Activated B cell treated with CpG ODN at 0.5 μM for 24 hours (primary cell): ENCODE measurements around the gene OR8K1. TPM values are rescaled to one million over a fixed set of nuclear protein-coding genes. Genes with fewer than 3 reads are reported as not detected.

Experiments
- ATAC-seq: fragments of 200-7000 bp; cut with Tn5 transposase; one replicate; pipeline ENCODE4 v1.10.0; 2021; ENCODE audit warnings: low read depth, mild to moderate bottlenecking, moderate library complexity
- CTCF ChIA-PET: fragments of 350-600 bp; sonication (Branson Sonifier 250); formaldehyde crosslinking; loops from one replicate; lab custom pipeline; 2021; ENCODE audit warnings: antibody characterized with exemption; lab: Charles Lee
- POLR2A ChIA-PET: fragments of 350-600 bp; sonication (Branson Sonifier 250); formaldehyde crosslinking; loops from one replicate; lab custom pipeline; 2021; ENCODE audit warnings: antibody characterized with exemption; lab: Charles Lee
- DNase-seq: peaks from one replicate; pipeline ENCODE4 v3.0.0; 2022
- H3K27ac Mint-ChIP-seq: one replicate; pipeline ENCODE4 v1.8.0; 2020; ENCODE audit warnings: mixed read lengths
- H3K27me3 Mint-ChIP-seq: one replicate; pipeline ENCODE4 v1.8.0; 2021; ENCODE audit warnings: mixed read lengths
- H3K36me3 Mint-ChIP-seq: one replicate; pipeline ENCODE4 v1.8.0; 2021; ENCODE audit warnings: low read depth, mixed read lengths
- H3K4me1 Mint-ChIP-seq: one replicate; pipeline ENCODE4 v1.8.0; 2021; ENCODE audit warnings: mixed read lengths
- H3K4me3 Mint-ChIP-seq: one replicate; pipeline ENCODE4 v1.8.0; 2020; ENCODE audit warnings: mild to moderate bottlenecking, mixed read lengths
- H3K9me3 Mint-ChIP-seq: one replicate; pipeline ENCODE4 v1.8.0; 2020; ENCODE audit warnings: mixed read lengths
- CTCF ChIP-seq: fragments of 200-600 bp; IDR thresholded peaks from one replicate; pipeline ENCODE4 v1.8.0; 2022; ENCODE audit warnings: antibody characterized with exemption, mild to moderate bottlenecking
- intact Hi-C: fragments of 100-400 bp; cut with micrococcal nuclease; formaldehyde crosslinking; loops from one replicate; pipeline ENCODE4 v1.15.1; 2024
- total RNA-seq: library from RNA; stranded (reverse); gene quantifications from 2 replicates; pipeline ENCODE4 v1.2.3, GENCODE V29; 2022

Gene OR8K1
- total RNA-seq, result not detected in 2 replicates

- Mint-ChIP-seq H3K27me3 (no peaks in the 10 kb centered on the region), H3K27ac (no peak within 1 kb of the TSS), H3K9me3 (peaks cover 8% of the 10 kb centered on the region), H3K4me3 (no peak within 1 kb of the TSS), H3K4me1 (no peaks in the 10 kb centered on the region), H3K36me3 (no peaks in the 10 kb centered on the region)
- no peak for DNase-seq
- intact Hi-C loops, result no loop called here
- no peak for ATAC-seq
- no peak for TF ChIP-seq CTCF
- POLR2A ChIA-PET, result no interaction called here
- CTCF ChIA-PET, result no interaction called here
Measured at GRCh38 chr11:56345739-56346138, at the start of gene OR8K1. OR8K1 (plus strand) TSS chr11:56346039; CDS start chr11:56346039, 0 bp downstream.

GRCh38 chr11:56296898-56297297 is 48.9 kb upstream of the OR8K1 start:
- ChIA-PET CTCF (no interaction called here), POLR2A (no interaction called here)
- intact Hi-C loops, result no loop called here
- Mint-ChIP-seq H3K9me3 (peaks cover 5% of the 10 kb centered on the region), H3K27ac (no peak overlapping the region), H3K36me3 (no peaks in the 10 kb centered on the region), H3K4me3 (no peak overlapping the region), H3K4me1 (no peaks in the 10 kb centered on the region), H3K27me3 (no peaks in the 10 kb centered on the region)
- DNase-seq (no peak), ATAC-seq (no peak)
- no peak for TF ChIP-seq CTCF

- ChIA-PET CTCF (no interaction called here), POLR2A (no interaction called here)
- H3K27ac Mint-ChIP-seq, result no peak overlapping the region
- no peaks in the 10 kb centered on the region for H3K36me3 Mint-ChIP-seq
- no peaks in the 10 kb centered on the region for H3K4me1 Mint-ChIP-seq
- no peak for TF ChIP-seq CTCF
- H3K4me3 Mint-ChIP-seq, result no peak overlapping the region
- H3K9me3 Mint-ChIP-seq, result peaks cover 5% of the 10 kb centered on the region
- DNase-seq (no peak), ATAC-seq (no peak)
- intact Hi-C loops, result no loop called here
- H3K27me3 Mint-ChIP-seq, result no peaks in the 10 kb centered on the region
Measured at GRCh38 chr11:56307836-56308235, 38.0 kb upstream of the OR8K1 start.

GRCh38 chr11:56314844-56315243 is 31.0 kb upstream of the OR8K1 start, which contains the start of gene OR8K3:
OR8K3 (plus strand) TSS chr11:56315144; CDS start chr11:56318307, 3,163 bp downstream.
- Mint-ChIP-seq H3K27ac (no peak within 1 kb of the TSS), H3K36me3 (no peaks in the 10 kb centered on the region), H3K4me1 (no peaks in the 10 kb centered on the region), H3K4me3 (no peak within 1 kb of the TSS), H3K9me3 (peaks cover 9% of the 10 kb centered on the region), H3K27me3 (no peaks in the 10 kb centered on the region)
- ATAC-seq, result no peak
- CTCF ChIA-PET, result no interaction called here
- DNase-seq, result no peak
- intact Hi-C loops, result no loop called here
- no peak for TF ChIP-seq CTCF
- POLR2A ChIA-PET, result no interaction called here

- H3K27ac Mint-ChIP-seq, result no peak overlapping the region
- no peaks in the 10 kb centered on the region for H3K36me3 Mint-ChIP-seq
- ChIA-PET CTCF (no interaction called here), POLR2A (no interaction called here)
- intact Hi-C loops, result no loop called here
- H3K9me3 Mint-ChIP-seq, result peaks cover 5% of the 10 kb centered on the region
- no peak for TF ChIP-seq CTCF
- no peaks in the 10 kb centered on the region for H3K27me3 Mint-ChIP-seq
- no peak overlapping the region for H3K4me3 Mint-ChIP-seq
- no peak for ATAC-seq
- H3K4me1 Mint-ChIP-seq, result no peaks in the 10 kb centered on the region
- DNase-seq, result no peak
Measured at GRCh38 chr11:56331861-56332491, 13.9 kb upstream of the OR8K1 start.
